Retina (tissue), 1 donor: Measurements from ENCODE around the gene RAET1E.
A peak's percentile ranks its signal among the peaks of the same experiment; 100 is the strongest.
"Not testable (repeated sequence)": the region's sequence is repeated elsewhere in the genome, so short reads cannot be mapped to it uniquely, and the experiment has no call there.

ENCODE experiments used
- DNase-seq: peaks from one replicate; pipeline ENCODE4 v3.0.0-alpha.2; 2016

RAET1E gene

DNA sequence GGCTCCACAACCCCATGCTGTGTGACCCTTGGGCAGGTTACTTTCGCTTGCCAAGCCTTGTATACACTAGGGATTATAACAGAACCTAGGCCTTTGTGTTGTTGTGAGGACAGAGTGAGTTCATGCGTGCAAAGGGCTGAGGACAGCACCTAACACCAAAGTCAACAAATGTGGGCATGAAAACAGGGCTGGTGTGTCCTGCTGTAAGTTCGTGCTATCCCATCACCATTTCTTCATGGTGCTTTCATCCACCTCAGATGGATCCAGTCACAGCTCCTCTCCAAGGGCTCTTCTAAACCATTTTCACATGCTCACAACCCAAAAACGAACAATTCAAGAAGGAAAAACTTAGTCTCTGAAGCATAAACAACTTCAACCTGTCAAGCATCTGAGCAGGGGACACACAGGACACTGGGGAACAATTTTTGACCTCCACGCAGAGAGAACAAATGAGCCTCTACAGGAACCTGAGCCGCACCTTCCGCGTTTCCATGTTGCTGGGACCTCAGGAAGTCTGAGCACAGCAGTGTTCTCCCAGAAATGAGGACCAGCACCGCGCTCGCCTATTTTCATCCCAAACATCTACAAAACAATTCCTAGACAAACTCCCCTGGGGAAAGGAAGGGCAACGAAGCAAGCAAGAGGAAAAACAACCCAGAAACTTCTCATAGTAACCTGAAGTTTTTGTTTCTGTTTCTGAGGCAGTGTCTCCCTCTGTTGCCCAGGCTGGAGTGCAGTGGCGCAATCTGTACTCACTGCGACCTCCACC lies 36.9 kb downstream of the RAET1E start:
- DNase-seq: peak; percentile 13

DNA sequence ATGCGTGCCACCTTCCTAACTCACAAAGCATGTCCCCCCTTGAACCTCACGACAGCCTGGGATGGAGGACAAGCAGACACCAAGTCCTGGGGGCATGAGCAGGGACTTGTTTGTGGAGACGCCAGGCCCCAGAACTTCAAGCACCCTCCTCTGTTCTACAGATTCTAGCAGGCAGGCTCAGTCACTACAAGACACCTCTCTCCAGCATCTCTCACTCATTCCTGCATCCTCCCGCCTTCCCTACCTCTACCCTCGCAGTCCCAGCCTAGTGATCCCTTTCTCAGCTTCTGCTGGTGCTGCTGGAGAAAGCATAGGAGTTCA lies 37.4 kb downstream of the RAET1E start:
- DNase-seq: peak; percentile 15

DNA sequence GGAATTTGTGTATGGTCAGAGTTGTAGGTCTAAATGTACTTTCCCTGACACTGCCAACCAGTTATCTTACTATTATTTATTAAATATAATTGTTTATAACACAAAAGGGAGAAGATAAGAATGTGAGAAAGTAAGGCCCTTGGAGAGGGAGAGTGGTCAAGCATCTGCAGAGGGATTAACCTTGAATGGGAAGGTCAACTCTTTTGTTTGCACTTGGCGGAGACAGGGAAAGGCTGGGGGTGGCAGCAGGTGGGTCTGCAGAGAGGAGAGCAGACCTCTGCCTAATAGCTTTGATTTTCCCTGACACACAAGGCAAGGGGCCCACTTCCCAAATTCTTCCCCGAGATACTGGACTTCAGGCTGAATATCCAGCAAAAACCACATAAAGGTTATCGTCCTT lies 38.0 kb downstream of the RAET1E start:
- no peak for DNase-seq

DNA sequence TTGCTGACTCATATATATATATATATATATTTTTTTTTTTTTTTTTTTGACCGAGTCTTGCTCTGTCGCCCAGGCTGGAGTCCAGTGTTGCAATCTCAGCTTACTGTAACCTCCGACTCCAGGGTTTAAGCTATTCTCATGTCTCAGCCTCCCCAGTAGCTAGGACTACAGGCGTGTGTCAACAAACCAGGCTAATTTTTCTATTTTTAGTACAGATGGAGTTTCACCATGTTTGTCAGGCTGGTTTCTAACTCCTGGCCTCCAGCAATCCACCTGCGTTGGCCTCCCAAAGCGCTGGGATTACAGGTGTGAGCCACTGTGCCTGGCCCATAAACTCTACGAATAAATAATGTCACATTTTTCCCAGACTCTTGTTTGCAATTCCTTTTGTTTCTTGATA lies 38.5 kb downstream of the RAET1E start:
- no peak for DNase-seq

DNA sequence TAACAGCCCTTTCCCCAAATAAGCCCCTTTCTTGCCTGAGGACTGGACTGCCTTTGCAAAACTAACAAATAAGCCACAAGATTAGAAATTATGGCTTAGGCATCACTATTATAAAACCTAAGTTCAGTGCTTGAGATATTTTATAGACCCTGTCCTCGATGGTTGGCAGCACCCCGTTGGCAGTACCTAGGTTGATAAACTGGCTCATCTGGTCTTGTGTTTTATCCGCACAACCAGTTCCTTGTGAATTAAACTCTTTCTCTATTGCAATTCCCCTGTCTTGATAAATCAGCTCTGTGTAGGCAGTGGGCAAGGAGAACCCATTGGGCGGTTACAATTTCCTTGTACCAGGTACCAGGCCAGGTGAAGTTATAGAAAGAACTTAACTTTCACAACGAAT lies 40.4 kb downstream of the RAET1E start:
- no peak for DNase-seq

DNA sequence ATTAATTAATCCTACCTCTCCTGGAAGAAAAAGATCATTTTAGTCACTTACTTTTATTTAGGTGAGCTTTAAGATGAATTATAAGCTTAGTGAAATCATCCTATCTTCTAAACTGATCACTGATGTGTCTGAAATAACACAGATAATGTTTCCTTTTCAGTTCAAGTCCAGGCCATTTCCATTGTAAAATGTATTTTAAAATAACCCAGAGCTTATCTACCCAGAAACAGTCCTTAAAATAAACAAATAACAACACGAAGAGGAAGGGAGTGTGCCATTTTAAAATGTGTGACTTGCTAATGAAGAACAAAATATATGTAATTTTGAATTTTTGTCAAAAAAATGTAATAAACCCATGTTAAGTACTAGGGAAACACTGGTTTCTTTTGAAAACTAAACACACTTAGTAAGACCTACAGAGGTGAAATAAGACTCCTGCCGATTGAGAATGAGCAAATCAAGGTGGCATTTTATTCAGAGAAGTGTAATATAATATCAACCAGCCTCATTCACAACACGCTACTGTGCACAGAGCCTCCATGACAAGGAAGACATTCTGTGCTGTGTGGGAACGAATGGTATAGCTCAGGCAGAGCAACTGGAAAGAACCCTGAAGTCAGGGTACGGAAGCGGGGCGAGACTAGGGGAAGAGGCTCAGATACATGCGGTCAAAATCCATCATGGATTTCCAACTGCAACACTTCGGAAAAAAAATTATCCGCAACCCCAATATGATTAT lies 41.5 kb downstream of the RAET1E start:
- DNase-seq: no peak

DNA sequence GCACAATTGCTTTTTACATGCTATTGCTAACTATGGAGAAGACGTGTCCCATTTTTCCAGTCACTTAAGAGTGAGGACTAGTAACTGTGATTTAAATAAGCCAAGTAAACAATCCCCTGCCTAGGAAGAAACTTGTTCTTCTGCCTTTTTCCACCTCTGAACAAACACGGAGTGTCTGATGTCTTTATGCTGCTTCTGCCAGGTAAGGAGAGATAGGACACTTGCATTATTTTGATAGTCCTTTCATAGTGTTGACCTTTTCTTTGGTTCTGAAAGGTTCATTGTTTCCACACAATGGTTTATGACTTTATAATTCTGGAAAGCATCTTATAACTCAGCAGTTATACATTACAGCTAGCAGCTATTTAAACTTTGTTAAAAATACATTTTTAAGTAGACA lies 42.2 kb downstream of the RAET1E start:
- DNase-seq: no peak

DNA sequence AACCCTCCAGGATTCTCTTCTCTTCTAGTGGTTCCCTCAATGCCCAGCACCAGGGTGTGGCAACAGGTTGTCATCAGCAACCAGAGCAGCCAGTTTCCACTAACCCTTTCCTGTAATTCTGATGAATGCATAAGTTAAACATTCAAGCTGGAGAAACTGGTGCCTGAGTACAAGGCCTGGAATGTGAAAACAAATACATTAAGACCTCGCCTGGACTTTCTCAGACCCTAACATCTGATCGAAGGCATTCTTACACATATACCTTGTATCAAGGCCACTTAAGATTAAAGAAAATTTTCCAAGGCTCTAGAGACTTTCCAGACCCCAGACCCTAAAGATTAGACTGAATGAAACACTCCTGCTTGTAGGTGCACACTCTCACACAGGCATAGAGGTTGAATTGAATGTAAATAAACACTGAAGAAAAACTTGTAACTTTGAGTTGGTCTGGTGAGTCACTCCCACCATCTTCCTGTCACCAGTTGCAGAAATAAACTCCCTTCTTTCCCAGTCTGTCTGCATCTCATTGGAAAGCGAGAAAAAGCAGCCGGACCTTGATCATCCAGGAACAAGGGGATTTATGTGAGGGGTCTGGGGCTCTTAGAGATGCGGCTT lies 42.8 kb downstream of the RAET1E start:
- no peak for DNase-seq

DNA sequence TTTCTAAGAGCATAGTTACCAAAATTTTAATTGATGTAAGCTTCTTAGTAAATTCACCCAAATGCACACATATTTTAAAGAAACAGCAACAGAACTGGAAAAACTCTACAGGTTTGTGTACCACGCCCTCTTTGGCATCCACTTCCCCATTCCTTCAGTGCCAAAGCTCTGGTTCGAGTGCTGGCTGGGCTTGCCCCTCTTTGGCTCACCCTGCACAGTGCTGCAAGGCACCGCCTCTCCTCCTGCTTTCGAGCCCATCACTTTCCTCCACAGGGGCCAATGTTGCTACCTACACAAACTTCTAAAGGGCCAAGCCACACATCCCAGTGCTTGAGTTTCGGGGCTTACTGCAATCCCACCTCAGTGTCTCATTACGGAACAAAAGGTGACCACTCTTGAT lies 43.4 kb downstream of the RAET1E start:
- DNase-seq: no peak

DNA sequence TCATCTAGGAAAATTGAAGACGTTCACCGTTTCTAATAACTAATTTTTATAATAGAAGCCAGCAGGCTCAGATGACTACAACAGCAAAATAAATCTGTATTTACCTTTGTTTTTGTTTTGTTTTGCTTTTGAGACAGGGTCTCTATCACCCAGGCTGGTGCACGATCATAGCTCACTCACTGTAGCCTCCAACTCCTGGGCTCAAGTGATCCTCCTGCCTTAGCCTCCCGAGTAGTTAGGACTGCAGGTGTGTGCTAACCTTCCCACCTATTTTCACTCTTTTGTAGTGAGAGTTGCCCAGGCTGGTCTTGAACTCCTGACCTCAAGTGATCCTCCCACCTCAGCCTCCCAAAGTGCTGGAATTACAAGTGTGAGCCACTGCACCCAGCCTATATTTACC lies 43.9 kb downstream of the RAET1E start:
- not testable (repeated sequence) for DNase-seq

DNA sequence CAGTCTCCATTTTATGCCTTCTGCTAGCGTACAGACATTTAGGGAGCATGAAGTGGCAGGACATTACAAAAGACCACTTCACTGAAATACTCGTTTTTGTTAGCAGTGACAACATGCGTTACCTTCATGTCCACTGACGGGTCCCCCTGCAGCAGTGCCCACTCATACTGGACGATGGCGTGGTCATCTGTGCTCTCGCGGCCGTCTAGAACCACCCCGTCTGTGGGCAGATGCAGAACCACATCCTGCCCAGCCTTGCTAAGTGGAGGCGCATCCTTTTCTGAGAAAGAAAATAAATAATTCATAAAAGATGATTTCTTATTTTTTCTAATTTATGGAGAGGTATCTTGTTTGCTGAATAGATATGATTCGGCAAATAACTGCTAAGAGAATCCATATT lies 45.0 kb downstream of the RAET1E start:
- DNase-seq: no peak

DNA sequence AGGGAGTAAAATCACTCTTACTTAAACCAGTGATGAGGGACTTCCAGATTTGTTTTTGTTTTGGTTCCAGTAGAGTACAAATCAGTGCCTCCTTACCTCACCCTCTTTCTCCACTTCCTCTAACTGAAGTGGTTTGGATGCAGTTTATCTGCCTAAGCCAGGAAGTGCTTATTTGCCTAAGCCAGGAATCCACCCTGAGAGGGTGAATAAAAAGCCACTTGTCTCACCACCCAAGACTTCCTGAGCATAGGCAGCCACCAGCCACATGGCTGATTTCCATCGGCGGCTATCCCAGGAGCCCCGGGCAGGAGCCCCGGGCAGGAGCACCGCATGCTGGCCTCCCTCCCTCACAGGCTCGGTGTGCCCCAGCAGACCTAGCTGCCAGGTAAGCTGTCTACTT lies 45.7 kb downstream of the RAET1E start:
- no peak for DNase-seq

DNA sequence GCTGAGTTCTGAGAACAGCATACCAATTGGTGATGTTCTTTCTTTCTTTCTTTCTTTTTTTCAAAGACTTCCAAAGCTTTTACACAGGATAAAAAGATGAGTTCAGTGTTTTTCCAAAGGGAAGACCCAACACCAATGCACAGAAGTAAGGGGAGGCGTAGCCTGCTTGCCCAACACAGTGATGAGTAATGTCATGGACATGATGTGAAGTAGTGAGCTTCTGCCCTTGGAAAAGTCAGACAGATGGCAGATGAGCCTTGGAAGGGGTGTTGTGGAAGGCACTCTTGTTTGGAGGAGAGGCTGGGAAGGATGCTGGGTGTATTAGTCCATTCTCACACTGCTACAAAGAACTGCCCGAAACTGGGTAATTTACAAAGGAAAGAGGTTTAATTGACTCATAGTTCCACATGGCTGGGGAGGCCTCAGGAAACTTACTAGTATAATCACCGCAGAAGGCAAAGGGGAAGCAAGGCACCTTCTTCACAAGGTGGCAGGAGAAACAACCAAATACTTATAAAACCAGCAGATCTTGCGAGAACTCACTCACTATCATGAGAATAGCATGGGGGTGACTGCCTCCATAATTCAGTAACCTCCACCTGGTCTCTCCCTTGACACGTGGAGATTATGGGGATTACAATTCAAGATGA lies 46.3 kb downstream of the RAET1E start:
- no peak for DNase-seq

DNA sequence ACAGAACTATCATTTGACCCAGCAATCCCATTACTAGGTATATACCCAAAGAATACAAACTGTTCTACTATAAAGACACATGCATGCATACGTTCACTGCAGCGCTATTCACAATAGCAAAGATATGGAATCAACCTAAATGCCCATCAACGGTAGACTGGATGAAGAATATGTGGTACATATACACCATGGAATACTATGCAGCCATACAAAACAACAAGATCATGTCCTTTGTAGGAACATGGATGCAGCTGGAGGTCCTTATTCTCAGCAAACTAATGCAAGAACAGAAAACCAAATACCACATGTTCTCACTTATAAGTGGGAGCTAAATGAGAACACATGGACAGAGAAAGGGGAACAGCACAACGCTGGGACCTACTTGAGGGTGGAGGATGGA lies 49.6 kb downstream of the RAET1E start:
- not testable (repeated sequence) for DNase-seq
